Posterior cingulate gyrus (tissue), 11 donors: ENCODE measurements around the gene GSN.

ENCODE experiments used
- DNase-seq, 10 donors: peaks; one replicate each; pipeline versions ENCODE4 v3.0.0 to v3.0.0-alpha.2; 2020 to 2021; ENCODE audit warnings: mixed read lengths in 3 of 10
- intact Hi-C: fragments of 100-400 bp; cut with DNase I; formaldehyde crosslinking; loops from one replicate; pipeline ENCODE4 v1.15.1; 2023

Gene GSN

GRCh38 chr9:121271368-121272341 lies 3.7 kb downstream of the GSN start:
- intact Hi-C loops = no loop called here
- no peak for DNase-seq

GRCh38 chr9:121272401-121272948 lies 4.5 kb downstream of the GSN start:
- DNase-seq = no peak
- intact Hi-C loops = no loop called here

GRCh38 chr9:121273064-121273775 lies 5.3 kb downstream of the GSN start:
- DNase-seq = no peak
- intact Hi-C loops = no loop called here

DNA sequence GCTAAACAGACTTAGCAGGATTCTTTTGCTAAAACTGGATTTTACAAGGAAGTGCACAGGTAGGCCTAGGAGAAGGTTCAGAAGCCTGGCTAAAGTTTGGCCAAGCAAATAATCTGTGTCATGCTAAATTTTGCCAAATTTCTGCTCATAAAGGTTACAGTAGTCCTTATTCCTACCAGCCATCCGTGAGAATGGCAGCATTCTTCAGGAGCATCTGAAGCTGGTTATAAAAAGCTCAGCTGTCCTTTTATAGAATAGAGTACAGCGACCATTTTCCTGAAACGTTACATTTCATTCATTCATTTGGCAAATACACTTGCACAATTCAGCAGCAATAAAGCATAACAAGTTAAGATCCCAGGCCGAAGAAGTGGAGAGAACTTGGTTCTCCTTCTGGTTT lies 6.9 kb downstream of the GSN start:
- intact Hi-C loops = no loop called here
- no peak for DNase-seq

GRCh38 chr9:121275781-121276658 lies 8.1 kb downstream of the GSN start:
- intact Hi-C loops = no loop called here
- DNase-seq = no peak

DNA sequence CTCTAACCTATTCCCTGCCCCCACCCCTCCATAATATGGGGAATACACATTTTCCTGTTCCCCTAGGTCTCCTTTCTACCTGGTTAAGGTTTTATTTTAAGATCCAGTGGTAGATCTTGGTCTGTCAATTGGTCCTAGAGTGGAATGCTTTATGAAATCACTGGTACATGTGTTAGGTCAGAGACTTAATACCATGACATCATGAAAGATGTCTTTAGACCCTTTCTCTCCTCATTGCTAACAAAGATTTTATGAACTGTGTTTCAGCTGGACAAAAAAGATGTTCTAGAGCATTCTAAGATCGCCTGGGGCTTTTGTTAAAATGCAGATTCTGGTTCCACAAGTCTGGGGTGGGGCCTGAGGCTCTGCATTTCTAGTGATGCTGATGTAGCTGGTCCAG lies 9.1 kb downstream of the GSN start:
- DNase-seq = no peak
- intact Hi-C loops = no loop called here

DNA sequence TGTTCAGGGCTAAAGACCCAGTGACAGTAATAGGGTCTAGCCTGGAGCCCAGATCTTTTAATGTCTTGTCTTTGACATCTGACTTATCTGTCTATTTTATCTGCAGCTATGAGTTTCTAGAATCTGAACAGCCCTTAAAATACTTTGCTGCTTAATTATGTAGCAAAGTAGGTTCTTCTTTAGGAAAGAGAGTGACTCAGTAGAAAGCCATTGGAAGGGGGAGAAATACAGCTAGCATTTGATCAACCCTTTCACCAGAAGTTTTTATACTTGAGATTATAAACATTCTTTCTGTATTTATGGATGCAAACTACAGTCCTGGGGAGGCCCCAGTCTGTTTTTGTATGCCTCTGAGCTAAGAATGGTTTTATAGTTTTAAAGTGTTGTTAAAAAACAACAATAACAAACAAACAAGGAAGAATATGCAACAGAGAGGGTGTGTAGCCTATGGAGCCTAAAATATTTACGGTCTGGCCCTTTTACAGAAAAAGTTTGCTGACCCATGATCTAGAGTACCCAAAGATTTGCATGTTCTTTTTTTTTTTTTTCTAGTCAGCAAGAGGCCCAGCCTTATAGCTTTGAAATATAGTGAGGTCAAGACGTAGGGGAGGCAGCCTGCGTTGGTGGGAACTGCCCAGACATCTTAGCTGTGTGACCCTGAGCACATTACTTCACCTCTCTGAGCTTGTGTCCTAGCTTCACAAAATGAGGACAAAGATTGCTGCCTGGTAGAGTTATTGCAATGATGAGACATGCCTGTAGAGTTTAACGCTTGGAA lies 9.7 kb downstream of the GSN start:
- no peak for DNase-seq
- intact Hi-C loops = no loop called here

- peak in 2 of 10 donors; percentile 62 to 93 for DNase-seq
- intact Hi-C loops = no loop called here
Observed at GRCh38 chr9:121278477-121279261, 10.7 kb downstream of the GSN start.

GRCh38 chr9:121279776-121280388 lies 11.9 kb downstream of the GSN start:
- intact Hi-C loops = loop anchor here (5.0 kb wide), 1 partner anchor 37 kb away; no protein-coding TSS in a partner anchor
- peak in 1 of 10 donors; percentile 79 for DNase-seq

DNA sequence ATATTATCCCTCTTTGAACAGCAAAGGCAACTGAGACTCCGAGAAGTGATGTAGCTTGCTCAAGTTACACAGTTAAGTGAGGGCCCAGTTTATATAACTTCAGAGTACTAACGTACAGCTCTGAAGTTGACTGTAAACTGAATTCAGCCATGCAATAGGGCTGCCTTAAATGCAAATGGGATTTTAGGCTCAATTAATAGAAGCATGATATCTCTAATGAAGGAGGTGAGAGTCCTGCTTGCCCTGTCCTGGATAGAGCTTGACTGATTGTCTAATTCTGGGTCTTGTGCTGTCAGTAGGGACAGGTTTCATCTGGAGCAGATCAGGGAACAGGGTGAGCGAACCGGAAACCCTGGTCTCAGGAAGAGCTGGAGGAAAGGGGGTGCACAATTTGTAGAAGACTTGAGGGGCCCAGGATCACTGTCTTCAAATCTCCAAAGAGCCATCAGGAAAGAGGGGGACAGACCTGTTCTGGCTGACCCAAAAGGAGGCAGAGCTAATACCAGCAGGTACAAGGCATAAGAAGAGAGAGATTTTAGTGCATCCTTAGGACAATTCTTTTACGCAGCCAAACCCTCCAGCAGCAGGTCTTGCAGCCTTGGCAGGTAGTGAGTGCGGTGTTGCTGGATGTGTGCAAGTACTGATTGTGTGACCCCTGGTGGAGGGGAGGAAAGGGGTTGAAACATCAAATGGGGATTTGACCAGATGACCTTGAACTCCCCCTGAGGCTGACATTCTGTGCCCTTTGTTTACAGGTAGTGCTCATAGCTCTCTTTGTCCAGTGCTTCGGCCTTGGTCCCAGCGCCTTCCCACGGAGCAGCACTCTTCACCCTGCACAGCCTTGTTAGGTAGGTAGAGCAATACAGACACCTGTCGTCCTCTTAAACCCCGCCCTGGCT lies 13.0 kb downstream of the GSN start:
- DNase-seq = no peak
- intact Hi-C loops = loop anchor here (5.0 kb wide), 1 partner anchor 36 kb away; no protein-coding TSS in a partner anchor

DNA sequence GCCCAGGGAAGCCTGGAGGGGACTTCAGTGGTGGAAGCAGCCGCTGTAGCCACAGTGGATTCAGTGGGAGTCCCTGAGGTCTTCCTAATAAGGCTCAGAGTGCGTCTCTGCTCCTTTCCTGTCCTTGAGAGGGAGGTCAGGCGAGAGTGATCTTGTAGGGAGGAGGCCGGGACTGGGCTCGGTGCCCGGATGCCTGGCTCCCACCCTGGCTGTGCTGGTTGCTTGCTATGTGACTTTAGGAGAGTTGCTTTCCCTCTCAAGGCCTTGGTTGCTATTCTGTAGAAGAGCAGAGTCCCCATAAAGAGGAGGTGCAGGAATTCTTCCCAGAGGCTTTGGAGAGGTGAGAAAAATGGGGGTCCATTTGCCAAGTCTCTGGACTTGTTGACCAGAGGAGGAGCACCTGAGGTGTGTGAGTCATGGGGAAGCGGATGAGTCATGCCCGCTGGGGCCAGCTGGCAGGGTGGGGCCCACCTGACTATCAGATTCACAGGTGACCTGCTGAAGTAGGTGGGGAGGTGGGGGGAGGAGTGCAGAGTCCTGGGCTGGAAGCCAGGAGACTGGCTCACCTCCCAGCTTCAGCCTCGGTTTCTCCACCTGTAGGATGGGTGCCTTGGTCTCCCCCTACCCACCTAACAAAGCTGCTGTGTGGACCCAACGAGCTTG lies 13.8 kb downstream of the GSN start:
- peak in 1 of 10 donors; percentile 86 for DNase-seq
- intact Hi-C loops = loop anchor here (5.0 kb wide), 1 partner anchor 36 kb away; no protein-coding TSS in a partner anchor

DNA sequence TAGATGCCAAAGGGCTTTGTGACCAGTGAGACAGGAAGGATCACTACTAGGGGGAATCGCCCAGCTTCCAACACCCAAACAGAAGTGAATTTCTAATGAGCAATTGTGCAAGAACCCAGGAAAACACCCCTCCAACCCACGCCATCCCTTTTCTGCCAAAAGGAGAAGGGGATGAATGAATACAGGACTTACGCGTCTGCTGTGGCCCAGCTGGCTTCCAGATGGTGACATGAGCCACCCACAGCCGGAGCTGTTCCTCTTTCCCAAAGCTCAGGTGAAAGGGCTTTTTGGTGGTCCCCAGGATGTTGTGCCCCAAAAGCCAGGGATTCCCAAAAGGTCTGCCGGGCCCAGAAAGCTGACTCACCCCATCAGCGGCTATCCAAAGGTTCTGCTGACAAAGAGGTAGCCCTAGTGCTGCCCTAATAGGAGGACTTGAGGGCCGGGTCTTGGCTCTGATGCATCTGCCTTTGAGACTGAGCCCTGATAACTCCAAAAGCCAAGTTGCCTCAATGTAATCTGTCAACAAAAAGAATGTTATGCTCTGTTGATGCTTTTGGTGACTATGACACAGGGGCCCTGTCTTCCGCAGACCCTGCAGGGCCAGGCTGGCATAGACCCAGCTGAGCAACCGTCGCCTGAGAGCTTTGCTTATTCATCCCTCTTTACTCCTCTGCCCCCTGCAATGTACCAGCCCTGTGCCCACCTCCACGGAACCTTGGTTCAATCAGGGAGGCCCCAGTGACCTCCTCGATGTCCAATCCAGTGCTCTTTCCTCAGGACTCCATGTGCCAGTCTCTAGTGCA lies 14.5 kb downstream of the GSN start:
- DNase-seq = peak in 3 of 10 donors; percentile 68 to 92 (median 91)
- intact Hi-C loops = loop anchor here (5.0 kb wide), 1 partner anchor 35 kb away; no protein-coding TSS in a partner anchor

GRCh38 chr9:121283080-121283398 lies 15.1 kb downstream of the GSN start:
- DNase-seq = no peak
- intact Hi-C loops = loop anchor here (5.0 kb wide), 1 partner anchor 34 kb away; no protein-coding TSS in a partner anchor

DNA sequence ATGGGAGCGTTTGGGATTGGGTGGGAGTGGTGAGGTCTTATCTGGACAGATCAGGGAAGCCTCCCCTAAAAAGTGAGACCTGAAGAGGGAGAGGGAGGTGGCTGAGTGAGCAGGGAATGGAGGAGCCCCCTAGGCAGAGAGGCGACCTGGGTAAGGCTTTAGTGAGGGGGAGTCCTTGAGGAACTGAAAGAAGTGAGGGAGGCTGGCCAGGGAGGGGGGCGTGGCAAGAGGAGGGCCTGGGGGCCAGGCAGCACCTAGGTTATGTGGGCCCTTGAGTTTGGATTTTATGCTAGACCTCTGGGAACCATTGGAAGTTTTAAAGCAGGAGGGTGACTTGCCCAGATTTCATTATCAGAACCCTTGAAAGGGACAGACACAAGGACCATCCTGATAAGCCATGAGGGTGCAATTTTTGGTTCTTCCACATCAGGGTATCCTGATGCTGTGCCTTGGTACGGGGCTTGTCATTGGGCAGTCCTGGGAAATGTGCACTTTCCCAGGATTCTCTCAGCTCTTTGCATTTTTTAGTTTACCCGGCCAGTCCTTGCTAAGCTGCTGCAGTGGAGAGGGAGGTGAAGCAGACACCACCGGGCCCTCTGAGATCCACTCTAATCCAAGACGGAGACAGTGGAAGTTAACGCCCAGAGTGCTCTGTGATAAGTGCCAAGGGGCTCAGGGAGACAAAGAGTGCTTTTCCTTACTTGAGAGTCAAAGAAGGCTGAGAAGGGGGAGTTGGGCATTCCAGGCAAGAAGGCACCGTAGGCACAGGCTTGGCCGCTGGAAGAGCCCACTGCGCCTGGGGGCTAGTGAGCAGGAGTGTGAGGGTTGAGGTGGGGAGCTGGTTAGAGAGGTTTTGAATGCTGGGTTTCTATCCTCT lies 16.1 kb downstream of the GSN start:
- DNase-seq = peak in 1 of 10 donors; percentile 63
- intact Hi-C loops = loop anchor here (5.0 kb wide), 1 partner anchor 33 kb away; no protein-coding TSS in a partner anchor
